D721Med (cell line): ENCODE data around the gene RFTN2.
A peak's percentile ranks its signal among the peaks of the same experiment; 100 is the strongest.
"Not testable (repeated sequence)": the region's sequence is repeated elsewhere in the genome, so short reads cannot be mapped to it uniquely, and the experiment has no call there.

ENCODE experiments used
- DNase-seq: peaks from one replicate; pipeline ENCODE4 v3.0.0; 2011; ENCODE audit warnings: low spot score; ENCODE audit not compliant: insufficient read length
- FAIRE-seq: peaks from 2 replicates; lab custom pipeline; 2011; peaks lifted over from hg19 to GRCh38; lab: Jason Lieb, UNC
- TF ChIP-seq, protein P1 (sequence below): IDR thresholded peaks from 2 replicates; pipeline ENCODE4 v1.5.1; 2012; ENCODE audit warnings: mild to moderate bottlenecking, control low read depth; ENCODE audit not compliant: insufficient read depth; ENCODE audit errors: missing control alignments

RFTN2 gene

DNA sequence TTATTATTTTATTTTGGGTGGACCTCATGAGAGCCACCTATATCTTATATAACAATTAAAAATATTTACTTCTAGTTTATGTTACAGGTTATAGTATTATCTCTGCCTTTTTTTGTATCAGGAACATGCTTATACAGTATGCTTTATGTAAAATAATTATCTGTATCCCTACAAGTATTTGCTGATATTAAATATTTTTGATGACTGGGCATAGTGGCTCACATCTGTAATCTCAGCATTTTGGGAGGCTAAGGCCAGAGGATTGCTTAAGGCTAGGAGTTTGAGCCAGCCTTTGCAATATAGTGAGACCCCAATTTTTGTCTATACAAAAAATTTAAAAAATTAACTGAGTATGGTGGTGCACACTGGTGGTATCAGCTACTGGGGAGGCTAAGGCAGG, 119.9 kb downstream of the RFTN2 start:
- TF ChIP-seq, protein P1, sequence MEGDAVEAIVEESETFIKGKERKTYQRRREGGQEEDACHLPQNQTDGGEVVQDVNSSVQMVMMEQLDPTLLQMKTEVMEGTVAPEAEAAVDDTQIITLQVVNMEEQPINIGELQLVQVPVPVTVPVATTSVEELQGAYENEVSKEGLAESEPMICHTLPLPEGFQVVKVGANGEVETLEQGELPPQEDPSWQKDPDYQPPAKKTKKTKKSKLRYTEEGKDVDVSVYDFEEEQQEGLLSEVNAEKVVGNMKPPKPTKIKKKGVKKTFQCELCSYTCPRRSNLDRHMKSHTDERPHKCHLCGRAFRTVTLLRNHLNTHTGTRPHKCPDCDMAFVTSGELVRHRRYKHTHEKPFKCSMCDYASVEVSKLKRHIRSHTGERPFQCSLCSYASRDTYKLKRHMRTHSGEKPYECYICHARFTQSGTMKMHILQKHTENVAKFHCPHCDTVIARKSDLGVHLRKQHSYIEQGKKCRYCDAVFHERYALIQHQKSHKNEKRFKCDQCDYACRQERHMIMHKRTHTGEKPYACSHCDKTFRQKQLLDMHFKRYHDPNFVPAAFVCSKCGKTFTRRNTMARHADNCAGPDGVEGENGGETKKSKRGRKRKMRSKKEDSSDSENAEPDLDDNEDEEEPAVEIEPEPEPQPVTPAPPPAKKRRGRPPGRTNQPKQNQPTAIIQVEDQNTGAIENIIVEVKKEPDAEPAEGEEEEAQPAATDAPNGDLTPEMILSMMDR: no peak
- no peak for FAIRE-seq

DNA sequence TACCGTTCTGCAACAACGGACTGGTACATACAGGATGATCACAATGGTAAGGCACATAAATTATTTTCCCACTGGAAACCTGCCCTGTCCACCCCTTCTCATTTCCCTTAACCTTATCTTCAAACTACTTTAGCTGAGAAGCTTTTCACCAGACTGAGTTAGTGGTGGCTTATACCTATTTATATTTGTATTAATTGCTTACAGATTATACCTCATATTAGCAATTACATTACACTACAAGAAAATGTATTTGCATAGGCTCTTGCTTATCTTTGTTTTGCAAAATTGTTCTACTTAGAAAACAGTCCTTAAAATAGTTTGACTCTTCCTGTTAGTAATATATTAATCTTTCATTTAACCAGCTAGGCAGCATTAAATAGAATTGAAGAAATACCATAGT, 124.1 kb downstream of the RFTN2 start:
- not testable (repeated sequence) for DNase-seq
- FAIRE-seq: peak; percentile 48

More for the DNA sequence above, 119.9 kb downstream of the RFTN2 start:
- DNase-seq: no peak

DNA sequence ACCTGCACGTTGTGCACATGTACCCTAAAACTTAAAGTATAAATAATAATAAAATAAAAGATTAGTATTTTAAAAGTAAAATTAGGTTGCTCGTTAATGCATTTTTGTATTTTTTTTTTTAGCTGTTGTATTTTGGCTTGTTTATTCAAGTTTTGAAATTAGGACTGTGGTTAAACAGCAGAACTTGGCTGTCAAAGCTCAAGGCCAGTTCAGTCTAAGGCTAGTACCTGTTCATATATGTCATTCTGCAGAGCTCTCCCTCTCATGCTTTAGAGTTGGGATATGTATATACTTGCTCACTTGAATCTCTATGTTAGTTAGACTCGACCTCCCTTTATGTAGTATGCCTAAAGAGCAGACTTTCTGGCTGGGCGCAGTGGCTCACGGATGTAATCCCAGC, 126.8 kb downstream of the RFTN2 start:
- TF ChIP-seq, protein P1: no peak
- DNase-seq: no peak
- FAIRE-seq: no peak

DNA sequence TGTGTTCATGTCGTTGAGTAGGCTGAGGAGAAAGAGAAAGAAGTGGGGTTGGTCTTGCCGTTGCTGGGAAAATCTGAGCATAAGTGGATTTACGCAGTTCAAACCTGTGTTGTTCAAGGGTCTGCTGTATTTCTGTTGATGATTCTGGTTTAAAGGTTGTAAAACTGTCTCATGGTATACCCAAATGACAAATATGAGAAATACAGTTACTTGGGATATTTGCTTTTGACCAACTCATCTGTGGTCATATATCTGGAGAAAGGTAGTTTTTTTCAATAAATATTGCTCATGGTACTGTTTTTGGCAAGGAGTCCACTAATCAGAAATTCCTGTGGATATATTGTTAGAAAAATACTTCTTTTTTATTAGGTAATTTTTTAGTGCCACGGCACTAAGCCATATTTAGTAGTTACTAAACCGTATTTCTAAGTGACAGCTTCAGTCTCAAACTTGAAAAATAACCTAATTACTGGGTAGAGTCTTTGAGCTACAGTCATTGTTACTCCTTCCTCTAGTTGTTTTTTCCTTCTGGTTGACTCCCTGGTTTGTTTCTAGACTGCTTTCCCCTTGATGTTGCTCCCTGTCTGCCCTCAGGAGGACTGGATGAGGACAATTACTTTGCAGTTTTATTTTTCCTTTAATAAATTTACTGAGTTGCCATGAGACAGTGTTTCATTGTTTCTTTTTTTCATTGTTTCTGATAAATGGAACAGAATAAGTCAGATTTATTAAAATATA, 128.1 kb downstream of the RFTN2 start:
- TF ChIP-seq, protein P1: no peak
- FAIRE-seq: no peak

DNA sequence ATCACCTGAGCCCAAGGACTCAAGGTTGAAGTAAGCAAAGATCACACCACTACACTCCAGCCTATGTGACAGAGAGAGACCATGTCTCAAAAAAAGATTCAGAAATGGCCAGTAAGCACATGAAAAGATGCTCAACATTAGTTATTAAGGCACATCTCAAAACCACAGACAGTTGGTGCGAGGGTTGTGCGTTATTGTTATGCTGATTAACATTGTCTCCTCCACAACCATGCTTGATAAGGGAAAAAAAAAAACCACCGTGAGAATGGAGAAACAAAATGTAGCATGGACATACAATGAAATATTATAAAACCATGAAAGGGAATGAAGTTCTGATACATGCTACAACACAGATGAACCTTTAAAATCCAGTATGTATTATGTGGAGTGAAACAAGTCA, 132.2 kb downstream of the RFTN2 start:
- TF ChIP-seq, protein P1: no peak
- DNase-seq (no peak), FAIRE-seq (peak; percentile 56)

More for the DNA sequence above, 128.1 kb downstream of the RFTN2 start:
- no peak for DNase-seq

GRCh38 chr2:197539734-197540133, 135.7 kb downstream of the RFTN2 start:
- no peak for FAIRE-seq
- TF ChIP-seq, protein P1: no peak
- DNase-seq: no peak

- TF ChIP-seq, protein P1: no peak
- DNase-seq (no peak), FAIRE-seq (no peak)
Observed at GRCh38 chr2:197538412-197538811, 137.0 kb downstream of the RFTN2 start.
